Sigmoid colon (tissue), 7 donors: ENCODE data around the gene FARP2. TPM values are rescaled to one million over a fixed set of nuclear protein-coding genes. Genes with fewer than 3 reads are reported as not detected.

Source experiments
- DNase-seq: peaks from one replicate; pipeline ENCODE4 v3.0.0-alpha.2; 2019
- H3K27ac ChIP-seq, 4 donors: fragments of 200-600 bp; sonication (generic); one replicate each; pipeline ENCODE4 v1.5.1; 2016 to 2019; ENCODE audit warnings: mild to moderate bottlenecking in 1 of 4
- H3K27me3 ChIP-seq, 3 donors: fragments of 200-600 bp; sonication (generic); one replicate each; pipeline ENCODE4 v1.5.1; 2019; ENCODE audit warnings: mild to moderate bottlenecking in 1 of 3
- H3K36me3 ChIP-seq, 4 donors: fragments of 200-600 bp; sonication (generic); one replicate each; pipeline ENCODE4 v1.5.1; 2016 to 2019
- H3K4me1 ChIP-seq, 4 donors: fragments of 200-600 bp; sonication (generic); one replicate each; pipeline ENCODE4 v1.5.1; 2017 to 2019
- H3K4me3 ChIP-seq, 4 donors: fragments of 200-600 bp; sonication (generic); one replicate each; pipeline ENCODE4 v1.5.1; 2017 to 2019; ENCODE audit warnings: mild to moderate bottlenecking in 2 of 4, moderate library complexity in 1 of 4
- H3K9me3 ChIP-seq, 4 donors: fragments of 200-600 bp in 3 of 4; sonication (generic) in 3 of 4; one replicate each; pipeline versions ENCODE4 v1.5.1 to v1.6.1; 2013 to 2019
- CTCF ChIP-seq, 4 experiments: fragments of 450-650 bp in 3 of 4; fragments of 200-600 bp in 1 of 4; IDR thresholded peaks; one replicate each; pipeline ENCODE4 v1.5.1; 2016 to 2019; ENCODE audit warnings: antibody characterized with exemption in 4 of 4, mild to moderate bottlenecking in 3 of 4, moderate library complexity in 2 of 4
- EP300 ChIP-seq, 4 donors: sonication (generic); formaldehyde crosslinking; IDR thresholded peaks; one replicate each; pipeline ENCODE4 v1.6.1; 2017; ENCODE audit warnings: antibody characterized with exemption in 4 of 4
- POLR2A ChIP-seq, 2 donors: fragments of 450-650 bp; IDR thresholded peaks; one replicate each; pipeline ENCODE4 v1.6.1; 2016; ENCODE audit warnings: antibody characterized with exemption in 2 of 2, mild to moderate bottlenecking in 2 of 2, moderate library complexity in 2 of 2
- POLR2AphosphoS5 ChIP-seq, 4 donors: sonication (generic); formaldehyde crosslinking; IDR thresholded peaks; one replicate each; pipeline ENCODE4 v1.6.1; 2017; ENCODE audit warnings: antibody characterized with exemption in 4 of 4
- WGBS, 2 donors: extraction: QIAGEN DNeasy Blood & Tissue Kit; methylation state at CpG; one replicate each; pipeline ENCODE4 v1.1.7; 2013; 5-methylcytosine and 5-hydroxymethylcytosine counted together
- intact Hi-C: fragments of 100-400 bp; cut with DNase I; formaldehyde crosslinking; loops from one replicate; pipeline ENCODE4 v1.15.1; 2023
- polyA plus RNA-seq, 3 donors: library from polyadenylated mRNA; stranded (reverse); fragments of 200-250 nt; gene quantifications; one replicate each; pipeline ENCODE4 v1.2.3, GENCODE V29; 2013
- total RNA-seq, 4 donors: library from RNA; depleted of rRNA; stranded (reverse); fragments of >200 nt; gene quantifications; one replicate each; pipeline ENCODE4 v1.1.0, GENCODE V29; 2016
- donor health status: healthy with polysubstance abuse.
- donor health status: Bipolar disorder and iron deficiency.
- donor health status: healthy.

Gene FARP2
- total and polyA plus RNA-seq, 7 donors = 19.3 to 41.6 (median 28.5) TPM

GRCh38 chr2:241467777-241468475 lies 111.8 kb downstream of the FARP2 start:
- intact Hi-C loops = no loop called here
- 91 to 92% methylated on average over 23 of the region's 23 CpGs for WGBS, 2 donors
- Histone ChIP-seq H3K36me3 (peaks cover 0 to 22% (median 0%) of the 10 kb centered on the region in 4 donors), H3K4me1 (no peaks in the 10 kb centered on the region), H3K27me3 (no peaks in the 10 kb centered on the region), H3K27ac (no peak overlapping the region), H3K4me3 (no peak overlapping the region), H3K9me3 (no peaks in the 10 kb centered on the region)
- DNase-seq = no peak
- TF ChIP-seq EP300 (IDR thresholded peaks at IDR 0.05) = no peak
- no peak for TF ChIP-seq POLR2AphosphoS5 (IDR thresholded peaks at IDR 0.05)
- no peak for TF ChIP-seq CTCF (IDR thresholded peaks at IDR 0.05)
- no peak for TF ChIP-seq POLR2A (IDR thresholded peaks at IDR 0.05)

DNA sequence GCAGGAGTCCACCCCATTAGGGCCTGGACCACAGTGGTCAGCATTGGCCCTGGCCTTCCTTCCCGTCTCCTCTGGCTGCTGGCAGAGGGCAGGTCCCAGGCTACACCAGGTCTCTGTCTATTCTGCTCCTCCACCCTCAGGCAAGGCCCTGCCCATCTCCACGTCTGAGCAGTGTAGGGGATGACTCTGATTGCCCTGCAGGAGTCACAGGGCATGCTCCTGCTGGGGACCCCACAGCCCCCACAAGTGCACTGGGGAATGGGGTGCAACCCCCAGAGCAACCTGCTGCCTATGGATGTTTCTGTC lies 112.3 kb downstream of the FARP2 start:
- no peak overlapping the region for H3K27ac ChIP-seq
- 81 to 90% methylated on average over 2 of the region's 2 CpGs for WGBS, 2 donors
- intact Hi-C loops = no loop called here
- peaks cover 0 to 17% (median 0%) of the 10 kb centered on the region in 4 donors for H3K36me3 ChIP-seq
- DNase-seq = no peak
- no peaks in the 10 kb centered on the region for H3K27me3 ChIP-seq
- no peak for TF ChIP-seq POLR2A (IDR thresholded peaks at IDR 0.05)
- TF ChIP-seq CTCF (IDR thresholded peaks at IDR 0.05) = no peak
- TF ChIP-seq POLR2AphosphoS5 (IDR thresholded peaks at IDR 0.05) = no peak
- no peak for TF ChIP-seq EP300 (IDR thresholded peaks at IDR 0.05)
- H3K4me3 ChIP-seq = no peak overlapping the region
- no peaks in the 10 kb centered on the region for H3K4me1 ChIP-seq
- H3K9me3 ChIP-seq = no peaks in the 10 kb centered on the region

- intact Hi-C loops = no loop called here
- TF ChIP-seq POLR2AphosphoS5 (IDR thresholded peaks at IDR 0.05) (no peak), CTCF (IDR thresholded peaks at IDR 0.05) (no peak), POLR2A (IDR thresholded peaks at IDR 0.05) (no peak), EP300 (IDR thresholded peaks at IDR 0.05) (no peak)
- WGBS, 2 donors = 72 to 90% methylated on average over 2 of the region's 2 CpGs
- no peak overlapping the region for H3K27ac ChIP-seq
- H3K4me1 ChIP-seq = no peaks in the 10 kb centered on the region
- no peak for DNase-seq
- no peaks in the 10 kb centered on the region for H3K27me3 ChIP-seq
- peaks cover 0 to 11% (median 0%) of the 10 kb centered on the region in 4 donors for H3K36me3 ChIP-seq
- no peaks in the 10 kb centered on the region for H3K9me3 ChIP-seq
- H3K4me3 ChIP-seq = no peak overlapping the region
These were observed 113.7 kb downstream of the FARP2 start for GRCh38 chr2:241469746-241470145.

DNA sequence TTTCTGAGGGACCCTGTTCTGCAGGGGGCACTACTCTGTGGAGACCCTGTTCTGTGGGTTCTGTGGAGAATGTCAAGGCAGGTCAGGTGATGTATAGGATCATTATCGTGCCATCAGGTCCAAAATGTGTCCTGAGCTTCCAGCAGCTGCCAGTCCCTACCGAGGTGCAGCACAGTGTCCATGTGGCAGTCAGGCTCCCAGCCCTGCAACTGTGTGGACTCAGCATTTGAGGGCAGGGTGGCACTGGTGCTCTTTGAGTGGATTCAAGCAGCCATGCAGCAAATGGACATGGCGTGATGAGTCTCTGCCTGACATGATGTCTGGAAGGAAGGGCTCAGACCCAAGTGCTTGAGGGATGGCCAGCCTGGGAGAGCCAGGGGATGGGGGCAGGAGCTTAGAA lies 117.3 kb downstream of the FARP2 start:
- no peaks in the 10 kb centered on the region for H3K9me3 ChIP-seq
- intact Hi-C loops = no loop called here

More for the DNA sequence above, 117.3 kb downstream of the FARP2 start:
- WGBS, 2 donors = 93 to 97% methylated on average over 3 of the region's 3 CpGs
- Histone ChIP-seq H3K4me3 (no peak overlapping the region), H3K4me1 (no peaks in the 10 kb centered on the region), H3K27me3 (no peaks in the 10 kb centered on the region), H3K36me3 (peaks cover 0 to 19% (median 0%) of the 10 kb centered on the region in 4 donors), H3K27ac (no peak overlapping the region)
- TF ChIP-seq POLR2AphosphoS5 (IDR thresholded peaks at IDR 0.05) (no peak), CTCF (IDR thresholded peaks at IDR 0.05) (no peak), EP300 (IDR thresholded peaks at IDR 0.05) (no peak), POLR2A (IDR thresholded peaks at IDR 0.05) (no peak)
- no peak for DNase-seq
